WTC11 (cell line): ENCODE data around the gene DAG1.

Experiments used
- CTCF ChIP-seq: fragments of 200-600 bp; IDR thresholded peaks from 2 replicates; pipeline ENCODE4 v1.8.0; 2022; ENCODE audit warnings: antibody characterized with exemption
- E2F5 ChIP-seq: sonication (generic); formaldehyde crosslinking; IDR thresholded peaks from 2 replicates; pipeline ENCODE4 v1.8.1; 2022; ENCODE audit warnings: mild to moderate bottlenecking, moderate library complexity, missing genetic modification reagents
- FOXJ3 ChIP-seq: sonication (generic); formaldehyde crosslinking; IDR thresholded peaks from 2 replicates; pipeline ENCODE4 v1.9.0; 2021; ENCODE audit warnings: missing genetic modification reagents, mild to moderate bottlenecking, borderline replicate concordance
- GTF2I ChIP-seq: fragments of 250-450 bp; sonication (Bioruptor Pico); conservative IDR thresholded peaks from 2 replicates; pipeline ENCODE4 v1.4.0; 2021; ENCODE audit warnings: mild to moderate bottlenecking
- IRF2 ChIP-seq: sonication (generic); formaldehyde crosslinking; IDR thresholded peaks from 2 replicates; pipeline ENCODE4 v1.8.0; 2022; ENCODE audit warnings: low read depth, missing genetic modification reagents, borderline replicate concordance
- MAX ChIP-seq: sonication (generic); formaldehyde crosslinking; IDR thresholded peaks from 2 replicates; pipeline ENCODE4 v1.8.0; 2022; ENCODE audit warnings: mild to moderate bottlenecking, missing genetic modification reagents
- MYBL2 ChIP-seq: sonication (generic); formaldehyde crosslinking; IDR thresholded peaks from 2 replicates; pipeline ENCODE4 v1.8.1; 2023; ENCODE audit warnings: mild to moderate bottlenecking, moderate library complexity, missing genetic modification reagents
- NR2C2 ChIP-seq: sonication (generic); formaldehyde crosslinking; IDR thresholded peaks from 2 replicates; pipeline ENCODE4 v1.8.0; 2022; ENCODE audit warnings: mild to moderate bottlenecking, missing genetic modification reagents
- SP1 ChIP-seq: sonication (generic); formaldehyde crosslinking; conservative IDR thresholded peaks from 2 replicates; pipeline ENCODE4 v1.8.1; 2022; ENCODE audit warnings: missing genetic modification reagents
- TEAD4 ChIP-seq: sonication (generic); formaldehyde crosslinking; IDR thresholded peaks from 2 replicates; pipeline ENCODE4 v1.8.0; 2022; ENCODE audit warnings: mild to moderate bottlenecking, missing genetic modification reagents

GRCh38 chr3:49462222-49462621 is 7.8 kb upstream of the DAG1 start:
- TF ChIP-seq MAX (CRISPR knock-in tag) (no peak), CTCF (no peak), MYBL2 (CRISPR knock-in tag) (no peak), SP1 (CRISPR knock-in tag) (no peak), TEAD4 (no peak), FOXJ3 (CRISPR knock-in tag) (no peak), IRF2 (CRISPR knock-in tag) (no peak), E2F5 (CRISPR knock-in tag) (no peak), GTF2I (CRISPR knock-in tag) (no peak), NR2C2 (CRISPR knock-in tag) (no peak)
